ENCODE results near the gene ABLIM2. TPM values are rescaled to one million over a fixed set of nuclear protein-coding genes. Genes with fewer than 3 reads are reported as not detected.

The ABLIM2 gene
- total and polyA plus RNA-seq, 2 of the 13 experiments (the other 11 are each of a cell fraction or from before 2014, with no cell fraction given): 0.20 to 0.37 TPM

GRCh38 chr4:8188743-8189550, 30.3 kb upstream of the ABLIM2 start:
- Histone ChIP-seq H4K20me1 (ENCODE audit: insufficient read depth, low read length) (no peaks in the 10 kb centered on the region), H3K27me3 (ENCODE audit: control insufficient read depth in 1 of 2, insufficient read depth in 2 of 2, low read length in 2 of 2) (peaks cover 7 to 36% of the 10 kb centered on the region in 2 experiments; a peak in 3 of 5 replicates), H3K36me3 (replicated peaks in 1 of 2; ENCODE audit: control insufficient read depth in 1 of 2, insufficient read depth in 2 of 2, low read length in 2 of 2) (no peaks in the 10 kb centered on the region), H3K4me2 (ENCODE audit: low read depth, low read length) (no peak overlapping the region; the same call in 1 of the 2 replicates), H3K79me2 (ENCODE audit: insufficient read depth, low read length) (no peaks in the 10 kb centered on the region), H3K4me1 (ENCODE audit: insufficient read depth, low read length) (peaks cover 63% of the 10 kb centered on the region), H3K9me3 (ENCODE audit: low read length) (no peaks in the 10 kb centered on the region), H2AFZ (ENCODE audit: low read length) (no peak overlapping the region), H3K27ac (ENCODE audit: extremely low read length, insufficient read depth, low read length) (no peak overlapping the region), H3K9ac (ENCODE audit: insufficient read depth, low read depth, low read length) (no peak overlapping the region), H3K4me3 (replicated peaks in 1 of 3; ENCODE audit: insufficient read depth in 1 of 3, low read depth in 2 of 3, low read length in 3 of 3) (peak overlapping the region in 1 of 3 experiments; percentile 28; a peak in 1 of 6 replicates)
- no TSS peak for BruUV-seq (replicated peaks)
- ATAC-seq (peak; percentile 47), DNase-seq (ENCODE audit: low spot score) (no peak), FAIRE-seq (no peak)
- WGBS (ENCODE audit: low lambda C conversion rate): 22% methylated on average over 9 of the region's 29 CpGs
- TF ChIP-seq TCF12 (IDR thresholded peaks at IDR 0.05) (no peak), TCF12 (CRISPR knock-in tag; IDR thresholded peaks at IDR 0.05) (no peak), ZNF780A (CRISPR knock-in tag; IDR thresholded peaks at IDR 0.05) (0 out of 2 replicates have a peak, but pooled peaks have one; percentile 41), MAX (IDR thresholded peaks at IDR 0.05) (0 out of 2 replicates have a peak, but pooled peaks have one; percentile 10), ZNF3 (CRISPR knock-in tag; IDR thresholded peaks at IDR 0.05) (peak; percentile 96), GLMP (CRISPR knock-in tag; IDR thresholded peaks at IDR 0.05; ENCODE audit: borderline replicate concordance) (no peak), SP1 (IDR thresholded peaks at IDR 0.05) (no peak), SP1 (CRISPR knock-in tag; IDR thresholded peaks at IDR 0.05) (no peak), RFX5 (IDR thresholded peaks at IDR 0.05; ENCODE audit: low read depth, low read length) (peak; percentile 70), ZNF687 (CRISPR knock-in tag; IDR thresholded peaks at IDR 0.05) (peak; percentile 32), ZSCAN31 (CRISPR knock-in tag; IDR thresholded peaks at IDR 0.05; ENCODE audit: low read depth) (no peak), SAP130 (CRISPR knock-in tag; IDR thresholded peaks at IDR 0.05; ENCODE audit: low read depth) (peak; percentile 32; the same call in 1 of the 2 replicates), ZNF768 (CRISPR knock-in tag; IDR thresholded peaks at IDR 0.05) (peak; percentile 79; the same call in 1 of the 2 replicates), SOX5 (CRISPR knock-in tag; IDR thresholded peaks at IDR 0.05; ENCODE audit: borderline replicate concordance) (no peak), IRX3 (CRISPR knock-in tag; IDR thresholded peaks at IDR 0.05; ENCODE audit: borderline replicate concordance, low read depth) (no peak), ZBTB39 (CRISPR knock-in tag; IDR thresholded peaks at IDR 0.05) (no peak)
- POLR2A ChIA-PET: no interaction called here
- CTCF ChIA-PET (ENCODE audit: low intra/inter-chr PET ratio, low total read pairs): interaction anchor here (1.3 kb wide), 1 partner anchor 50 kb away, joined by 3 read pairs; no protein-coding TSS in a partner anchor
- intact Hi-C loops (cut with micrococcal nuclease; ENCODE audit: unreplicated experiment) (no loop called here), in situ Hi-C loops (cut with HindIII; ENCODE audit: extremely low pct_ligation_motif_present, low pct_unique_long_range_greater_than_20kb) (no loop called here)

All from HepG2 (cell line).